SH-SY5Y (cell line): ENCODE measurements around the gene DEAF1.

ENCODE experiments used
- GATA2 ChIP-seq: IDR thresholded peaks from 2 replicates; pipeline ENCODE4 v1.6.1; 2011; ENCODE audit warnings: mild to moderate bottlenecking, low read depth, low read length
- GATA3 ChIP-seq: IDR thresholded peaks from 2 replicates; pipeline ENCODE4 v1.6.1; 2011; ENCODE audit warnings: low read depth, mild to moderate bottlenecking, low read length, moderate library complexity

The DEAF1 gene

GRCh38 chr11:656866-657265 lies 38.2 kb downstream of the DEAF1 start:
- TF ChIP-seq GATA2 (no peak), GATA3 (no peak)

DNA sequence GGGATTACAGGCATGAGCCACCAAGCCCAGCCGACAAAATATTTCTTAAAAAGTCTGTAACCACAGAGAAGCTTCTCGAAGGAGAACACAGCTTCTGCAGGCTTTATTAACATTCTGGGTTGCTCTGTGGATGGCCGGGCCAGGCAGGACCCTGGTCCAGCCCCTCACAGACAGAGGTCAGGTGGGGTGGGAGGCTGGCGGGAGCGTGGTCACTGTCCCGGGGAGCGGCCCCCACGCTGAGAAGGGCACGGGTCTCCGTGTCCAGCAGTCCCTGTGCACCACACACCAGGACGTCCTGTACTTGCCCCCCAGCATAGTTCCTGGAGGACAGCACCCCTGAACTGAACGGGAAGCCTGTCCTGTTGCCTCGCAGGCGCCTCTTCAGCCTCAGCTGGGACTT lies 38.6 kb downstream of the DEAF1 start:
- TF ChIP-seq GATA2 (no peak), GATA3 (no peak)

GRCh38 chr11:655036-655726 lies 39.8 kb downstream of the DEAF1 start:
- TF ChIP-seq GATA3 = no peak
- no peak for TF ChIP-seq GATA2

DNA sequence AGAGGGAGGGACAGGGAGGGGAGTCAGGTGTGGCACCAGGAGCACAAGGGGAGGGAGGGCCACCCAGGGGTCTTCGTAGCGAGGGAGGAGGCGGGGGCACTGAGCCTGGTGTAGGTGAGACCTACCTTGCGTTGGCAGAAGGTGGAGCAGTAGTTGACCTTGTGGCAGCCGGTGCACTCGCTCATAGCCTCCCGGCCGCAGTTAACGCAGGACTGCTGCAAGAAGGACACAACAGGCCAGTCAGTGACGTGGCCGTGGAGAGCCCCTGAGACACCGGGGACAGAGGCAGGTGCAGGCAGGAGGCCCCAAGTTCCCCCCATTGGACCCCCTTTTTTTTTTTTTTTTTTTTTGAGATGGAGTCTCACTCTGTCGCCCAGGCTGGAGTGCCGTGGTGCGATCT lies 41.2 kb downstream of the DEAF1 start:
- TF ChIP-seq GATA2 (no peak), GATA3 (no peak)

GRCh38 chr11:650482-650881 lies 44.5 kb downstream of the DEAF1 start:
- TF ChIP-seq GATA2 = no peak
- no peak for TF ChIP-seq GATA3

DNA sequence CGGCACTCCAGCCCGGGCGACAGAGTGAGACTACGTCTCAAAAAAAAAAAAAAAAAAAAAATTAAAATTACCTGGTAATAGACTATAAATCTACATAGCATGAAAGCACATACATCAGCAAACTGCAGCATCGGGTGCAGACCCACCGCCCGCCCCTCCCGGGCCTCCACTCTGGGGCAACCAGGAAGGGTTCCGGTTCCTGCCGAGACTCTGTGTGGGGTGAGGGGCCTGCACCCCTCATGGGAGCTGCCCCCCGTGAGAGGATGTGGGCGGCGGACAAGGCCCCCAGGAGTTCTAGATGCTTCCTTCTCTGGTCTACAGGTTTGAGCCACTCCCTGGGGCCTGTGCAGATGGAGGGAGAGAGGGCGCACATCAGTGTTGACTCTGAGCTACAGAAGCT lies 48.8 kb downstream of the DEAF1 start:
- no peak for TF ChIP-seq GATA3
- TF ChIP-seq GATA2 = no peak

DNA sequence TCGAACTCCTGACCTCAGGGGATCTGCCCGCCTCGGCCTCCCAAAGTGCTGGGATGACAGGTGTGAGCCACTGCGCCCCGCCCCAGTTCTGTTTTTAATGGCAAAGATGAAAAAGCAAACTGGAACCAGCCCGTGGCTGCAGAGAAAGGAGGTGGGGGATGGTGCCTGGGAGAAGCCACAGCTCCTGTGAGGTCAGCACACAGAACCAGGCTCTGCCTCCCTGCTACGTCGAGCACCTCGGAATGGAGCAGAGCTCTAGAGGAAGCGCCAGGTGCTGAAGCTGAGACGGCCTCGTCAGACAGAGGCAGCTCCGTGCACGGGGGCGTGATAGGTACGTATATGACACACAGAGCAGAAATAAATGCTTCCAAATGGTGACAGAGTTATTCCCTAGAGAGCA lies 49.5 kb downstream of the DEAF1 start:
- no peak for TF ChIP-seq GATA2
- no peak for TF ChIP-seq GATA3

DNA sequence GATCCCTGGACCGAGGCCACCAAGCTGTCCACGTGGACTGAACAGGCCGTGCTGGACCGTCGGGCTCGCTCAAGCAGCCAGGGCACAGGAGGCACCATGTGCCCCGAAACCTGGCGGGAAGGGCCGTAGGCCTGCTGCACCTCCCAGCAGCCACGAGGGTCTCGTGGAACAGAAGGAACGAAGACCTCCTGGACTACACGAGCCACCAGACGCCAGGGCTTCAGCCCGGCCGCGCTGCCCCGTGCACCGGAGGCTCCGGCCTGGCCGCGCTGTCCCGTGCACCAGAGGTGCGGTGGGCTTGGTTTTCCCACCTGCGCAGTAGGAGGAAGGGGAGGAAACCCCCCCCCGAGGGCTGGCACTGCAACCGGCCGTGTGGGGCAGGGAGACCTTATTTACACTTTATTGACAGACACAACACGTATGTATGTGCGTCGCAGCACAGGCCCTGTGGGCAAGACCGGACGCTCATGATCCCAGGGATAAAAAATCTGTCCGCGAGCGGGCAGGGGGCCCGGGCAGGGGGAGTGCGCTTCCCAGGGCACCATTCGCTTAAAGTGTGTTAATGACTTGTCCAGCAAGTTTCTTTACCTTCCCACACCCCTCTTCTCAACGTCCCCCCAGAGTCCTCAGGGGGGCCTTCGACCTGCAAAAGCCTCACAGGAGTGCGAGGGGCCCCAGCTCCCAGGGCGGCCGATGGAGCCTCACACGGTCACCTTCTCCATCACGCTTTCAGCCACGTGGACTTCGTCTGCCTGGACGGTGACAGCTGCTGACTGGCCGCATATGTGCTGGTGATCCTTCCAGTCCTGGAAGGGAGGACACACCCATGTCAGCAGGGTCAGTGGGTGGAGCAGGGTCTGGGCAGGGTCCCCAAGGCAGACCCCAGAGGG lies 50.9 kb downstream of the DEAF1 start:
- TF ChIP-seq GATA3 (no peak), GATA2 (no peak)

- TF ChIP-seq GATA2 = no peak
- no peak for TF ChIP-seq GATA3
Measured at GRCh38 chr11:643366-643765, 51.7 kb downstream of the DEAF1 start.

GRCh38 chr11:641806-642370 lies 53.1 kb downstream of the DEAF1 start:
- TF ChIP-seq GATA2 (no peak), GATA3 (no peak)

GRCh38 chr11:640021-640706 lies 54.9 kb downstream of the DEAF1 start:
- TF ChIP-seq GATA3 (no peak), GATA2 (no peak)

GRCh38 chr11:639332-639955 lies 55.6 kb downstream of the DEAF1 start:
- TF ChIP-seq GATA3 (no peak), GATA2 (no peak)

DNA sequence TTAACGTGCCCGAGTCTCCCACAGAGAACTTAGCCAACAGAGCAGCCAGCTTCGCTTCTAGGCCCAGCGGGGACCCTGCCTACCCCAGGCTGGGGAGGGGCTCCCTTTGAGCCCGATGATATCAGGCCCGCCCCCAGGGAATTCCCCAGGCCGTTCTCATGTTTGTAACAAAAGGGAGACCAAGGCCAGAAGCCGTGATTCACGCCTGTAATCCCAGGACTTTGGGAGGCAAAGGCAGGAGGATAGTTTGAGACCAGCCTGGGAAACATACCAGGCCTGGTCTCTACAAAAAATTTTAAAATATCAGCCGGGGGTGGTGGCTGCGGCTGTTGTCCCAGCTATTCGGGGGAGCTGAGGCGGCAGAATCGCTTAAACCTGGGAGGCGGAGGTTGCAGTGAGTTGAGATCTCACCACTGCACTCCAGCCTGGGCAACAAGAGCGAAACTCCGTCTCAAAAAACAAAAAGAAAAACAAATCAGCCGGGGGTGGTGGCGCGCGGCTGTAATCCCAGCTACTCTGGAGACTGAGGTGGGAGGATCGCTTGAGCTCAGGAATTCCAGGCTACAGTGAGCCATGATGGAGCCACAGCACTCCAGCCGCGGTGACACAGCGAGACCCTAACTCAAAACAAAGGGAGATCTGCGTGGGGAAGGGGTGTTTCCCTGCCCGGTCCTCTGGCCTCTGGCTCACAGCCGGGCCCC lies 56.2 kb downstream of the DEAF1 start:
- TF ChIP-seq GATA3 = no peak
- no peak for TF ChIP-seq GATA2
